ENCODE data around the gene PPM1J. TPM values are rescaled to one million over a fixed set of nuclear protein-coding genes. Genes with fewer than 3 reads are reported as not detected.

Gene PPM1J
- polyA plus RNA-seq, 3 donors = 0.28 to 0.75 (median 0.69) TPM

DNA sequence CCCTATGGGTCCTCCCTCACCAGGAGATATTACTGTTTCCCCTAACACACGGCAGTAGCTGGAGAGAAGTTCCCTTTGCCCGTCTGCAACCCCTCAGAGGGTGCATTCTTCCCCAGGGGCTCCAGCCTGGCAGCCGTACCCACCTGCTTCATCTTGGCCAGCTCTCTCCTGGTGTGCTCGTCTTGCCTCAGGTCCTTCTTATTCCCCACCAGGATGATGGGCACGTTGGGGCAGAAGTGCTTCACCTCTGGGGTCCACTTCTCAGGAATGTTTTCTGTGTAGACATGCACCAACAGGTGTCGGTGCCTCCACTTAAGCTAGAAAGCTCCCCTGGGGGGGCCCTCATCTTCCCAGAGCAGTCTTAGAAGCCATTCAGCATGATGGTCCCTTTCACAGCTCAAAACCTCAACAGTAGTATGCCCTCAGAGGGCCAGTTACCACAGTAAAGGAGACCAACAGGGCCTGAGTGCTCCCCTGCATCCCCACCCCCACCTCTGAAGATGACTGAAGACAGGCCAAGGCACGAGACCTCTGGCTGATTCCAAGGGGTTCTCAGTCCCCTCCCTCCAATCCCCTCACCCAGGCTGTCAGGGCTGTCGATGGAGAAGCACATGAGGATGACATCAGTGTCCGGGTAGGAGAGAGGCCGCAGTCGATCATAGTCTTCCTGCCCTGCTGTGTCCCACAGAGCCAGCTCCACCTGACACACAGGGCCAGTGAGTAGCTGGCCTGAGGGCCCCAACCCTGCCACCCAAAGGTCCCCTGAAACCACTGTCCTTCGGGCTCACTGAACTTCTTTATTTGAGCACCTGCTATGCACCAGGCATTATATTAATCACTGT lies 12.5 kb downstream of the PPM1J start:
- Histone ChIP-seq H3K4me1 (ENCODE audit: control insufficient read depth in 1 of 2, insufficient read depth in 2 of 2, low read length in 2 of 2) (peaks cover 53 to 64% of the 10 kb centered on the region in 2 donors), H2AFZ (ENCODE audit: insufficient read depth, low read depth, low read length, poor library complexity, severe bottlenecking) (no peak overlapping the region), H3K9ac (ENCODE audit: insufficient read depth, low read length, poor library complexity, severe bottlenecking) (no peak overlapping the region), H3K4me3 (replicated peaks in 1 of 3; ENCODE audit: low read depth in 2 of 3, low read length in 3 of 3) (no peak overlapping the region), H3K79me2 (ENCODE audit: insufficient read depth, low read length) (no peaks in the 10 kb centered on the region), H3K9me3 (replicated peaks in 1 of 2; ENCODE audit: control insufficient read depth in 1 of 2, insufficient read depth in 1 of 2, low read length in 2 of 2) (no peaks in the 10 kb centered on the region), H3K27me3 (ENCODE audit: control insufficient read depth in 2 of 2, insufficient read depth in 2 of 2, low read length in 2 of 2) (peaks cover 0 to 23% of the 10 kb centered on the region in 2 donors), H3K27ac (ENCODE audit: low read depth in 1 of 2, low read length in 2 of 2) (no peak overlapping the region), H3K36me3 (replicated peaks in 1 of 2; ENCODE audit: control insufficient read depth in 1 of 2, insufficient read depth in 2 of 2, low read length in 2 of 2) (peaks cover 0 to 14% of the 10 kb centered on the region in 2 donors), H4K20me1 (ENCODE audit: insufficient read depth, low read length) (no peaks in the 10 kb centered on the region), H3K4me2 (replicated peaks; ENCODE audit: extremely low read depth, low read length, poor library complexity, severe bottlenecking) (no peak overlapping the region)
- Mint-ChIP-seq H3K4me1 (peaks cover 64% of the 10 kb centered on the region), H3K4me3 (no peak overlapping the region), H3K9me3 (peaks cover 0 to 2% (median 0%) of the 10 kb centered on the region in 7 donors), H3K27ac (no peak overlapping the region), H3K27me3 (ENCODE audit: low read depth in 3 of 3) (peaks cover 11 to 37% (median 15%) of the 10 kb centered on the region in 3 donors), H3K36me3 (peaks cover 12 to 28% of the 10 kb centered on the region in 2 donors)
- WGBS (ENCODE audit: insufficient coverage) = 85% methylated on average over 10 of the region's 12 CpGs
- intact Hi-C loops (cut with micrococcal nuclease) = loop anchor here (5.0 to 10.0 kb wide), 3 partner anchors 198 to 342 kb away; partner anchors contain the start of gene WNT2B (in 1 of the 2)
- no peak for DNase-seq
- TF ChIP-seq, protein P1, sequence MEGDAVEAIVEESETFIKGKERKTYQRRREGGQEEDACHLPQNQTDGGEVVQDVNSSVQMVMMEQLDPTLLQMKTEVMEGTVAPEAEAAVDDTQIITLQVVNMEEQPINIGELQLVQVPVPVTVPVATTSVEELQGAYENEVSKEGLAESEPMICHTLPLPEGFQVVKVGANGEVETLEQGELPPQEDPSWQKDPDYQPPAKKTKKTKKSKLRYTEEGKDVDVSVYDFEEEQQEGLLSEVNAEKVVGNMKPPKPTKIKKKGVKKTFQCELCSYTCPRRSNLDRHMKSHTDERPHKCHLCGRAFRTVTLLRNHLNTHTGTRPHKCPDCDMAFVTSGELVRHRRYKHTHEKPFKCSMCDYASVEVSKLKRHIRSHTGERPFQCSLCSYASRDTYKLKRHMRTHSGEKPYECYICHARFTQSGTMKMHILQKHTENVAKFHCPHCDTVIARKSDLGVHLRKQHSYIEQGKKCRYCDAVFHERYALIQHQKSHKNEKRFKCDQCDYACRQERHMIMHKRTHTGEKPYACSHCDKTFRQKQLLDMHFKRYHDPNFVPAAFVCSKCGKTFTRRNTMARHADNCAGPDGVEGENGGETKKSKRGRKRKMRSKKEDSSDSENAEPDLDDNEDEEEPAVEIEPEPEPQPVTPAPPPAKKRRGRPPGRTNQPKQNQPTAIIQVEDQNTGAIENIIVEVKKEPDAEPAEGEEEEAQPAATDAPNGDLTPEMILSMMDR (IDR thresholded peaks at IDR 0.05) = no peak

DNA sequence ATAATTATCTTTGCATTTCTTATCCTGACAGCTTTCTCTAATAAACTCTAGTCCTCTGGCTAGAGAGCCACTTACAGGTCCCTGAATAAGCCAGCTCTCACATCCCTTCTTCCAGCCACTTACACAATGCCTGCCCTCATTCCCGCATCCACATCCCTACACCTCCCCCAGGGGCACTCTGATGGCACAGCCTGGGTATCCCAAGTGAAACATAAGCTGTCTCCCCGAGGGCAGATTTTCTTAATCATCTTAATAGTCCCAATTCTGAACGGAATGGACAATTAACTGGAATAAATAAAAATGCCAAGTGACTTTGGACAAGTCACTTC lies 13.1 kb downstream of the PPM1J start:
- H3K27ac ChIP-seq (ENCODE audit: low read depth in 1 of 2, low read length in 2 of 2) = no peak overlapping the region
- H3K79me2 ChIP-seq (ENCODE audit: insufficient read depth, low read length) = no peaks in the 10 kb centered on the region
- DNase-seq = no peak
- Mint-ChIP-seq H3K27ac (peak overlapping the region in 4 of 7 donors; percentile 19 to 82 (median 68)), H3K9me3 (peaks cover 0 to 2% (median 0%) of the 10 kb centered on the region in 7 donors), H3K4me3 (no peak overlapping the region), H3K36me3 (peaks cover 12 to 28% of the 10 kb centered on the region in 2 donors), H3K4me1 (peaks cover 62% of the 10 kb centered on the region), H3K27me3 (ENCODE audit: low read depth in 3 of 3) (peaks cover 8 to 32% (median 16%) of the 10 kb centered on the region in 3 donors)
- peaks cover 53 to 60% of the 10 kb centered on the region in 2 donors for H3K4me1 ChIP-seq (ENCODE audit: control insufficient read depth in 1 of 2, insufficient read depth in 2 of 2, low read length in 2 of 2)
- peaks cover 0 to 19% of the 10 kb centered on the region in 2 donors for H3K27me3 ChIP-seq (ENCODE audit: control insufficient read depth in 2 of 2, insufficient read depth in 2 of 2, low read length in 2 of 2)
- WGBS (ENCODE audit: insufficient coverage) = 100% methylated on average over 1 of the region's 3 CpGs
- H3K9ac ChIP-seq (ENCODE audit: insufficient read depth, low read length, poor library complexity, severe bottlenecking) = no peak overlapping the region
- H3K4me3 ChIP-seq (replicated peaks in 1 of 3; ENCODE audit: low read depth in 2 of 3, low read length in 3 of 3) = no peak overlapping the region
- TF ChIP-seq, protein P1 (IDR thresholded peaks at IDR 0.05) = no peak
- H3K9me3 ChIP-seq (replicated peaks in 1 of 2; ENCODE audit: control insufficient read depth in 1 of 2, insufficient read depth in 1 of 2, low read length in 2 of 2) = no peaks in the 10 kb centered on the region
- peaks cover 0 to 14% of the 10 kb centered on the region in 2 donors for H3K36me3 ChIP-seq (replicated peaks in 1 of 2; ENCODE audit: control insufficient read depth in 1 of 2, insufficient read depth in 2 of 2, low read length in 2 of 2)
- no peak overlapping the region for H3K4me2 ChIP-seq (replicated peaks; ENCODE audit: extremely low read depth, low read length, poor library complexity, severe bottlenecking)
- intact Hi-C loops (cut with micrococcal nuclease) = loop anchor here (5.0 to 10.0 kb wide), 3 partner anchors 197 to 343 kb away; partner anchors contain the start of gene WNT2B (in 1 of the 2)
- no peak overlapping the region for H2AFZ ChIP-seq (ENCODE audit: insufficient read depth, low read depth, low read length, poor library complexity, severe bottlenecking)
- no peaks in the 10 kb centered on the region for H4K20me1 ChIP-seq (ENCODE audit: insufficient read depth, low read length)
